IPS-11a (cell line): ENCODE measurements around the gene S100A10.

Experiments
- H3K4me3 ChIP-seq: one replicate; pipeline ENCODE4 v1.5.1; 2013; ENCODE audit warnings: low read depth, low read length, control low read depth

The S100A10 gene

GRCh38 chr1:152013664-152014237 lies 20.1 kb upstream of the S100A10 start:
- no peak overlapping the region for H3K4me3 ChIP-seq

- H3K4me3 ChIP-seq, result no peak overlapping the region
Observed at GRCh38 chr1:152009691-152010090, 16.0 kb upstream of the S100A10 start.

- H3K4me3 ChIP-seq, result no peak overlapping the region
Observed at GRCh38 chr1:152007047-152007446, 13.4 kb upstream of the S100A10 start.

GRCh38 chr1:152005360-152005912 lies 11.8 kb upstream of the S100A10 start:
- H3K4me3 ChIP-seq, result no peak overlapping the region

- H3K4me3 ChIP-seq, result no peak overlapping the region
Observed at GRCh38 chr1:152003846-152004442, 10.3 kb upstream of the S100A10 start.

GRCh38 chr1:152002960-152003359 lies 9.3 kb upstream of the S100A10 start:
- no peak overlapping the region for H3K4me3 ChIP-seq

- no peak overlapping the region for H3K4me3 ChIP-seq
Observed at GRCh38 chr1:152001631-152002584, 8.2 kb upstream of the S100A10 start.

GRCh38 chr1:152000964-152001630 lies 7.4 kb upstream of the S100A10 start:
- H3K4me3 ChIP-seq, result no peak overlapping the region

- no peak overlapping the region for H3K4me3 ChIP-seq
Observed at GRCh38 chr1:151998611-151999362, 5.1 kb upstream of the S100A10 start.

DNA sequence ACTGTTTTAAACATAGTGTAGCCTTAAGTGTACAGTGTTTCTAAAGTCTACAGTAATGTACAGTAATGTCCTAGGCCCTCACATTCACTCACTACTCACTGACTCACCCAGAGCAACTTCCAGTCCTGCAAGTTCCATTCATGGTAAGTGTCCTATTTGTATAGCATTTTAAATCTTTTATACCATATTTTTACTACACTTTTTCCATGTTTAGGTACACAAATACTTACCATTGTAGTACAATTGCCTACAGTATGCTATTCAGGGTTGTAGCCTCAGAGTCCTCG lies 3.6 kb upstream of the S100A10 start:
- H3K4me3 ChIP-seq, result no peak overlapping the region

DNA sequence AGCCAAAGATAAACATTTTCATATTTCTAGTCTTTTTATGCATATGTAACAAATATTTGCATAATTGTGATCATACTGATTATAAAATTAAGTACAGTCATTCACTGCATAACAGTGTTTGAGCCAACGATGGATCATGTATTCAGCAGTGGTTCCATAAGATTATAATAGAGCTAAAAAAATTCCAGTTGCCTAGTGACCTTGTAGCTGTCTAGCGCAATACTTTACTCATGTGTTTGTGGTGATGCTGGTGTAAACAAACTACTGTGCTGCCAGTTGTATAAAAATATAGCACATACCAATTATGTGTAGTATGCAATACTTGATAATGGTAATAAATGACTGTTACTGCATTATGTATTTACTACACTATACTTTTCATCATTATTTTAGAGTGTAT lies 2.1 kb upstream of the S100A10 start:
- no peak overlapping the region for H3K4me3 ChIP-seq

DNA sequence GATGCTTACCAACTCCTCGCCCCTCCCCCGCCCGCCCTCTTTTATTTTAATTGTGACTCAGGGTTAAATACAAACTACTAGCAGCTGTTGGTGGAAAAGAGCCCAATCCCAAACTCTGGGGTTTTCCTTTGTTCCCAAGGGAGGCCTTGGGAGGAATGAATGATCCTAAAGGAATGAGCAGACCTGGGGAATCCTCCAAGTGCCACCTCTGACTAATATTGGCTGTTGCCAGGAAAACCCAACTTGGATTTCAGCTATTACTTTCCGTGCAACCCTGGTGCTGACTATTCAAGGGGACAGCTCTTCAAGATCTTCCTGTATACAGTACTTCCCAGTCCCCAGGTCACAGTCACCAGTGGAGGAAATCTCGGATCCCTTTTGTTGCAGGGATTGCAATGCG lies 1.3 kb upstream of the S100A10 start:
- H3K4me3 ChIP-seq, result no peak overlapping the region

- peak overlapping the region; percentile 74 for H3K4me3 ChIP-seq
Observed at GRCh38 chr1:151993084-151993733, 450 bp downstream of the S100A10 start.

DNA sequence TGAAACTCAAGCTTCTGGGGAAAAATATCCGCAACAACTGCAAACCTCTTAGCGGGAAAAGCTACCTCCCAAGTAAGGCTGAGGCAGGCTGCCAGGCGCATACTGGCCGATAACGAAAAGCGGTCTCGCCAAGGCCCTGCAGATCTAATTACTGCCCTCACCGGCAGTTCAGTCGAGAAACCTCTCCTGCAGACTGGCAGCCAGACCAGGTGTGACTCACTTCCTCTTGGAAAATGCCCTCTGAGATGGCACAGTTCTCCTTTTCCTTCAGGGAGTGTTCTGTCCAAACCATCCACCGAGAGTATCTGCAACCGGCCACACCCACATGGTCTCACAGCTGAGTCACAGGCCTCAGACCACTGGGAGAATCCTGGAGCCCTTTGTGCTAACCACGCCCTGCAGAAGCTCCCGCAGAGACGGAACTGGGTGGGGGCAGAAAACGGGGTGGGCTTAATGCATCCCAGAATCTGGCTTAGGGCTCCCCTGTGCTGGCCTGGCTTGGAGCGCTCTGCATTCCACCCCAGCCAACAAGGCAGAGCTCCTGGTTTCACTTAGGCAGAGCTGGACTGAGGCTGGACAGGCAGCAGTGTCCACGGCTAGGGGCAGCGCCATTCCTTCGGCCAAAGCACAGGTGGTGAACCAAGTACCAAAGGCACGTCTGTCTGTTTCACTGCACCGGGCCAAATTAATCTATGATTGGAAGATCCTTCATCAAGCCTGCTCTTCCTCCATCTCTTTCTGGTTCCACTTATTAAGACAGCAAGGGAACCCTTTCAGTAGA lies 1.2 kb downstream of the S100A10 start:
- peak overlapping the region; percentile 74 for H3K4me3 ChIP-seq

DNA sequence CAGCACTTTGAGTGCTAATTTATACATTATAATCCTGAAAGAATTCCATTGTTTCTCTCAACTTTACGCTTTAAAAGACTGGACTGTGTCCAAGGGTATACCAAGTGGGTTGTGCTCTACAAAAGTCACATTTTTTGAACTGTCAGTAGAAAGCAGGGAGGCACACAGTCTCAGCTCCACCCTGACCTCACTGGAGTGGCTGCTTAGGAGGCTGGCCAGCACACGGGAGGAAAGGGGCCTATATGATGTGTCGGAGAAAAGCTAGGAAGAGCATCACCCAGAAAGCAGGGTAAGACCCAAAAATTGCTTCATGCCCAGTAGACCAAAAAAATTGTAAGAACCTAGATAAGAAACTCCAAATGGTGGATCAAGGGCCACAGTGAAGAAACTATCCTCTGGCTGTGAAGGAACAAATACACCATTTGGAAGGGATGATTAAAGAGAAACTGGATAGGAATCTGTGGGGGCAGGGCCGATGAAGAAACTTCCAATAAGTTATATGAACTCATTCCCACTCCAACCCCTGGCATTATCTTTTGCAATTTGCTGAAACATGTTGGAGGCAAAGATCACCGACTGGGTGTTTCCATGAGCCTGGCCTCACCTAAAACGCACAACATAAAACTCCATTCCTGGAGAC lies 1.9 kb downstream of the S100A10 start:
- peak overlapping the region; percentile 74 for H3K4me3 ChIP-seq

DNA sequence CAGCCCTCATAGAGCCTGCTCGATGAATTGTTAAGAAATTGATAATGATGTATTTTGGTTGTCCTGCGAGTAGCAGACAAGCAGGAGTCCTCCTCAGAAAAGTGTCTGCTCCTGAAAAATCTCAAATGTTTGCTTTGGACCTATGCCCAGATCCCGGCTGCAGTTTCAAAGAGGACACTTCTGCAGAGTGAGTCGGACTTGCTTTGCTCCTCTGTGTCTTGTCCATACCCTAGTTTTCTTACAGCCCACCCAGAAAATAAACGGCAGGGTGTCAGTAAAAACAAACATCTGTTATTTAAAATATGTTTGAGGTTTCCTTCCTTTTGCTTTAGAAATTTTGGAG lies 2.8 kb downstream of the S100A10 start:
- no peak overlapping the region for H3K4me3 ChIP-seq

GRCh38 chr1:151990058-151990855 lies 3.4 kb downstream of the S100A10 start:
- H3K4me3 ChIP-seq, result no peak overlapping the region

GRCh38 chr1:151989211-151989862 lies 4.3 kb downstream of the S100A10 start:
- no peak overlapping the region for H3K4me3 ChIP-seq
